Measurements from ENCODE around the gene TCP10L.

The TCP10L gene

GRCh38 chr21:32554832-32555638 is 30.3 kb downstream of the TCP10L start:
- DNase-seq (ENCODE audit: low spot score): no peak
- H3K4me3 ChIP-seq: no peak overlapping the region
- H3K27ac ChIP-seq: no peak overlapping the region

GRCh38 chr21:32549886-32550285 is 35.4 kb downstream of the TCP10L start:
- DNase-seq (ENCODE audit: low spot score): no peak
- no peak overlapping the region for H3K27ac ChIP-seq
- no peak for TF ChIP-seq CTCF (IDR thresholded peaks at IDR 0.05)
- no peak overlapping the region for H3K4me3 ChIP-seq

More at GRCh38 chr21:32554832-32555638, 30.3 kb downstream of the TCP10L start:
- TF ChIP-seq CTCF (IDR thresholded peaks at IDR 0.05): no peak

DNA sequence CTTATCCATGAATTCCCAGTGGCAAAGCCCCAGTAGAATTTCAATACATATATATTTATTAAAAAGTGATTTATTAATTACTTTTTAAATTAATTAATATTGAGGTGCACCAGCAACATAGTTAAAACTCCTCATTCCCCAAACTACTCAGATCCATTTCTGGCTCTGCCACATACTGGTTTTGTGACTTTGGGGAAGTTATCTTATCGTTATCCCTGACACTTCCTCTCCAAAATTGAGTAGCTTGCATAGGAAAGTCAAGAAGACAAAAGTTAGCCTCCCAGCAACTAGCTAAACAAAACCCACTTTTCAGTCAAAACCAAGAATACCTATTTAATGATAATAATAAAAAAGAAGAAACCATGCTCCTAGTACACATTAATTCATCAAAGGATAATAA is 35.9 kb downstream of the TCP10L start:
- no peak for TF ChIP-seq CTCF (IDR thresholded peaks at IDR 0.05)
- DNase-seq (ENCODE audit: low spot score): no peak
- H3K4me3 ChIP-seq: no peak overlapping the region
- no peak overlapping the region for H3K27ac ChIP-seq

DNA sequence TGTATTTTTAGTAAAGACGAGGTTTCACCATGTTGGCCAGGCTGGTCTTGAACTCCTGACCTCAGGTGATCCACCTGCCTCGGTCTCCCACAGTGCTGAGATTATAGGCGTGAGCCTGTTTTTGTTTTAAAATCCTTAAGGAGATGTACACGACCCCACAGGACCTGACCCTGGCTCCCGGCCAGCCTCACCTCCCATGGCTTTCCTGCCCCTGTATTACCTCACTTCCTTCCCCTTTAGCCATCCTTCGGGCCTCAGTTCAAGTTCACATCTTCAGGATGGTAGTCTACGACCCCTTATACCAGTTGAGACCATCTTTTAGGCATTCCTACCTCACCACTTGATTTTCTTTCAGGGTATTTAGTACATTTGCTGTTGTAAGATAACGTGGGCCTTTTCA is 36.3 kb downstream of the TCP10L start:
- Histone ChIP-seq H3K4me3 (no peak overlapping the region), H3K27ac (no peak overlapping the region)
- DNase-seq (ENCODE audit: low spot score): no peak
- no peak for TF ChIP-seq CTCF (IDR thresholded peaks at IDR 0.05)

GRCh38 chr21:32547018-32547417 is 38.3 kb downstream of the TCP10L start:
- no peak for TF ChIP-seq CTCF (IDR thresholded peaks at IDR 0.05)
- H3K4me3 ChIP-seq: no peak overlapping the region
- no peak overlapping the region for H3K27ac ChIP-seq
- DNase-seq (ENCODE audit: low spot score): no peak

- DNase-seq (ENCODE audit: low spot score): no peak
- TF ChIP-seq CTCF (IDR thresholded peaks at IDR 0.05): no peak
- no peak overlapping the region for H3K4me3 ChIP-seq
- H3K27ac ChIP-seq: no peak overlapping the region
These were observed 39.3 kb downstream of the TCP10L start for GRCh38 chr21:32545948-32546441.

GRCh38 chr21:32544697-32545096 is 40.6 kb downstream of the TCP10L start:
- DNase-seq (ENCODE audit: low spot score): no peak
- Histone ChIP-seq H3K4me3 (no peak overlapping the region), H3K27ac (no peak overlapping the region)
- no peak for TF ChIP-seq CTCF (IDR thresholded peaks at IDR 0.05)
